Stimulated activated CD8-positive, alpha-beta memory T cell treated with anti-CD3 and anti-CD28 coated beads, Interleukin-2, amount 100 ng/mL, for 48 hours (primary cell): Measurements from ENCODE around the gene TIMM23.
"Not testable (repeated sequence)": the region's sequence is repeated elsewhere in the genome, so short reads cannot be mapped to it uniquely, and the experiment has no call there.

Experiments used
- DNase-seq, 2 donors: peaks; one replicate each; pipeline ENCODE4 v3.0.0-alpha.2; 2020; ENCODE audit warnings: low read depth in 2 of 2

Gene TIMM23, protein sequence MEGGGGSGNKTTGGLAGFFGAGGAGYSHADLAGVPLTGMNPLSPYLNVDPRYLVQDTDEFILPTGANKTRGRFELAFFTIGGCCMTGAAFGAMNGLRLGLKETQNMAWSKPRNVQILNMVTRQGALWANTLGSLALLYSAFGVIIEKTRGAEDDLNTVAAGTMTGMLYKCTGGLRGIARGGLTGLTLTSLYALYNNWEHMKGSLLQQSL

DNA sequence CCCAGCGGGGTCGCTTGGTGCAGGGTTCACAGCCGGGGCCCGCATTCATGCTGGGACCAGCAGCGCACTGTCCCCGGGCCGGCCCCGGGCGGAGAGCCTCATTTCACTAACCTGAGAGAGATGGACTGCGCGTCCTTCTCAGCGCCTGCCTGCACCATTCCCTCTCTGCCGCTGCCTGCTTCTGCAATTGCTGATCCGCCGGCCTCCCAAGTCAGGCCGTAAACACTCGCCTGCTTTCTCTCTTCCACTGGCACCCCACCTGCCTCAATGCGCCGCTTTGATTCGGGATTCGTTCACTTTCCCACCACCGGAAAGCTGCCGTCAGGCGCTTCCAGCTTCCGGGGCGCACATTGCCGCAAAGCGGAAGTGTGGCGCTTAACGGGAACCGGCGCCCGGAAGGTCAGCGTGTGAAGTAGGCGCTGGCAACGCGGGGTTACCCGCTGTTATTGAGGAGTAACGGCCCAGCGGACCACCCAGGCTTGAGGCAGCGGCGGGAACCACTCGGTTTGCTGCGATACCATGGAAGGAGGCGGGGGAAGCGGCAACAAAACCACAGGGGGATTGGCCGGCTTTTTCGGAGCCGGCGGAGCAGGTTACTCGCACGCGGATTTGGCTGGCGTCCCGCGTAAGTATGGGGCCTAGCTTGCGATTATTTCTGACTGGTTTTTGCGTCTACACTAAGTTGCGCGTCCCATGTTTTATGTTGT is at the start of gene TIMM23:
Gene TIMM23 (plus strand): TSS at position 384 of the 707 bp plus-strand sequence. CDS start 136 bp downstream, at position 520.
- DNase-seq: peak; percentile 69 to 83

GRCh38 chr10:45926790-45927189 is 45.5 kb upstream of the TIMM23 start:
- DNase-seq: not testable (repeated sequence)

- not testable (repeated sequence) for DNase-seq
These were observed 41.0 kb upstream of the TIMM23 start for GRCh38 chr10:45931305-45931704.

DNA sequence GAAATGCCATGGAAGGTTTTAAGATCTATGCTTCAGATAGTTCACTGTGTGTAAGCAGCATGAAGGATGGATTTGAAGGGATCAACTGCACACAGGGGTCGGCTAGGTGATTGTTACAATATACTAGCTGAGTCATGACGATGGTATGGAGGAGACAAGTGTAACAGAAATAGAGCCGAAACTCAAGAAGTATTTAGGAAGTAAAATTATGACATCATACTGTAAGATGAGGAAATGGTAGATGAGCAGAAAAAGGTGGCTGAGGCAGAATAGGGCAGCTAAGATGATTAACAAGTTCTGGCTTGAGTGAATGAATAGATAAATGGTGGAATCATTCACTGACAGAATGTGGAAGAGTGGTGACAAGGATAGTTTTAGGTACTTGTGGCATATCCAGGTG is 37.5 kb upstream of the TIMM23 start:
- DNase-seq: not testable (repeated sequence)

GRCh38 chr10:45939176-45939697 is 33.1 kb upstream of the TIMM23 start:
- not testable (repeated sequence) for DNase-seq

- DNase-seq: not testable (repeated sequence)
These were observed 31.1 kb upstream of the TIMM23 start for GRCh38 chr10:45941196-45941595.

DNA sequence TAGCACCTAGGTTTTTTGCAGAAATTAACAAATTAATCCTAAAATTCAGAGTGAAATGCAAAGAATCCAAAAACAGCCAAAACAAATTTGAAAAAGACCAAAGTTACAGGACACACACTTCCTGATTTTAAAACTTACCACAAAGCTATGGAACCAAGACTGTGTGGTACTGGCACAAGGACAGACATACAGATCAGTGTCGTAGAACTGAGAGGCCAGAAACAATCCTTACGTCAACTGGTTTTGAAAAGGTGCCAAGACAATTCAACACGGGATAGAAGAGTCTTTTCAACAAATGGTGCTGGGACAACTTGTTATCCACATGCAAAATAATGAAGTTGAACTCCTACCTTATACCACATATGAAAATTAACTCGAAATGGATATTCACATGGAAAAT is 26.8 kb upstream of the TIMM23 start:
- DNase-seq: not testable (repeated sequence)

DNA sequence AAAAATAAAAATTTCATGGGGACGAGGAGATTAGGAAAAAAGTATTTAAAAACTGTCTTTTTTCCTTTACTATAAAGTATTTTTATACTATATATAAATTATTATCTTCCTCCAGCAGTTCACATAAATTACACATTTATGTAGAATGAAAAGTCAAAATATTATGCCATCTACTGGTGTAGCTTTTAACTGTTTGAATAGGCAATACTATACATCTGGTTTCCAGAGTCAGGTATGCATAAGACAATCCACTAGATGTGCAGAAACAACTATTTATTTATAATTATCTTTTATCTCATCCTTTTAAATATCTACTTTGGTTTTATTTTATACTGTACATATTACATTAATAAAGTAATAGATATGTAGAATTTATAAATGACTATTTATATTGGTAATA is 24.9 kb upstream of the TIMM23 start:
- not testable (repeated sequence) for DNase-seq

GRCh38 chr10:45948801-45949200 is 23.5 kb upstream of the TIMM23 start:
- DNase-seq: not testable (repeated sequence)

DNA sequence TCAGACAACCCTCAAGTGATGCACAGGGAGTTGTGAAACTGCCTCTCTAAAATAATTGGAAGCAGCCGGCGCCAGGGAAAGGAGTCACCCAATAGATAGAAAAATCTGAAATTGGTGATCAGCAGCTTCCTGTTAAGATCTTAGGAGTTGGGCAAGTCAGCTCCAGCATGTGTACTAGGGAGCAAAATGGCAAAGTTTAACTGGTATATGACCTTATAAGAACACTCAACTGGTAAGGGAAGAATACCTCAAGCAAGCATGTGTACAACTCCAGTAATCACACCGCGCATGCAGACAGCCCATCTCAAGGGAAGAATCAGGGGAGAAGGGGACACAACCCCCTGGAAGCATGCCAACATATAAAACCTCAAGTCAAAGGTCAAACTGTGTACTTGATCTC is 17.9 kb upstream of the TIMM23 start:
- not testable (repeated sequence) for DNase-seq

DNA sequence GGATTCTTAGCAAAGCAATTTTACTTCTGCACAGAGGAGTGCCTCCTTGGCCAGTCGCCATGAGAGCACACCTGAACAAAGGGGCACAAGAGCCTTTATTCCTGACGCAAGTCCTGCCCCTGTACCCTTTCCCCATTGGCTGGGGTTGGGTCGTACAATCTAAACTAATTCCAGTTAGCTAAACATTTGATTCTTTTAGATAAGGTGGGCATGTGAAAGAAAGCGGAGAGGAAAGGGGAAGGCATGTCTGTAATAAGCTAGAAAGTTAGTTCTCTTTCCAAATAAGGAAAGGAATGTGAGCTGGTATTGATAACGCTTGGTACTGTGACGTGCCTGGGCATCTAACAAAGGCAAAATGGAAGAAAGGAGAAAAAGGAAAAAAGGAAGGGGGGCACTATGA is 15.7 kb upstream of the TIMM23 start:
- not testable (repeated sequence) for DNase-seq

GRCh38 chr10:45957928-45958327 is 14.4 kb upstream of the TIMM23 start:
- not testable (repeated sequence) for DNase-seq

DNA sequence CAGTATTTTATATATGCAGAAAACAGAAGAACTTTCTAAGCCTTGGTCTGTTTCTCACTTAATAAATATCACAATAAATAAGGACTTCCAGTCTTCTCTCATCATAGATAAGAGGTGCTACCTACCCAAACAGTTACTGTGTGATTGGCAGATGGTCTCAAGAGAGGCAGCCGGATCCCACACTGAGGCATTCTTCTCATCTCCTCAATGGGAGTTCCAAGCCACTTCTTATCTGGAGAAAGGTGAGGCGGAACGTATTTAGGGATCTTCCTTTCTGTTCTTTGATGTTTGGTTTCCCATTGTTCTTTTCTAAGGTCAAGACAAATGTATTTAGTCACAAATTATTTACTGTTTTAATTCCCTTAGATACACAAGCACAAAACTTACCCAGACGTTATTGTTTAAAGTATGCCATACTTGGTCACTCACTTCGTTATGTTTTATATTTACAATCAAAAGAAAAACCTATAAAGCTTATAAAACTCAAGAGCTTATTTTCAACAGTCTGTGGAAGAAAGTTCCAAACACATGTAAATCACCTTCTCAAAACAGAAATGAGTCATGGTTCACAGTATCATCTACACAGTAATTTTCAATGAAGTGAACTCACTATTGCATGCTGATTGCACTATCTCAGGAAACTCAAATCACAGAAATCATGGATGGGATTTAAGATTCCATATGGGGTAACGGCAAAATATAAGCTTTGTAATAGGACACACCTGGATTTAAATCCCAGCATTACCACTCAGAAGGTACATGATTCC is 9.4 kb upstream of the TIMM23 start:
- not testable (repeated sequence) for DNase-seq

DNA sequence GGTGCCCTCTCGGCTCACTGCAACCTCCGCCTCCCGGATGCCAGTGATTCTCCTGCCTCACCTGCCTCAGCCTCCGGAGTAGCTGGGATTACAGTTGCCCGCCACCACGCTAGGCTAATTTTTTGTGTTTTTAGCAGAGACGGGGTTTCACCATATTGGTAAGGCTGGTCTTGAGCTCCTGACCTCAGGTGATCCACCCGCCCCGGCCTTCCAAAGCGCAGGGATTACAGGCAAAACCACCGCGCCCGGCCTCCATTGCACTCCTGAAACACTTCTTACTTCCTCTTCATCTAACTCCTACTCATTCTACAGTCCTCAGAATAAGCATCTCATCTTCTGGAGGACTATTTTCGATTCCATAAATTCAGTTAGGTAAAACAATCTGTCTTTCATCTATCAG is 1.3 kb upstream of the TIMM23 start:
- DNase-seq: not testable (repeated sequence)

DNA sequence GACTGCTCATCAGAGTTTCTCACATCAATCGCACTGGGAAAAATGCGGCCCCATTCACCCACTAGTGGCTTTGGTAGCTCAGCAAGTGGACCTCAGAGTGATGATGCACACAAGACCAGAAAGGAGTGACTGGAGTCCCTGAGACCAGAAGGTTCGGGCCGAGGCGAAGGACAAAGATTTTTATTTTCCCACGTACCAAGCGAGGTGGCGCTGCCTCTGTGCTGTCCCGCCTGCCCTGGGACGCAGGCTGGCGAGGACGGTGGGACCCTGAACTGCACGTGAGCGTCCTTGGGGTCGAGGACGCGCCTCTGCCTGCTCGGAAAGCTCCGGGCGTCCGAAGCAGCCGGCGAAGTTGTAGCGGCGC is 565 bp upstream of the TIMM23 start:
- not testable (repeated sequence) for DNase-seq

DNA sequence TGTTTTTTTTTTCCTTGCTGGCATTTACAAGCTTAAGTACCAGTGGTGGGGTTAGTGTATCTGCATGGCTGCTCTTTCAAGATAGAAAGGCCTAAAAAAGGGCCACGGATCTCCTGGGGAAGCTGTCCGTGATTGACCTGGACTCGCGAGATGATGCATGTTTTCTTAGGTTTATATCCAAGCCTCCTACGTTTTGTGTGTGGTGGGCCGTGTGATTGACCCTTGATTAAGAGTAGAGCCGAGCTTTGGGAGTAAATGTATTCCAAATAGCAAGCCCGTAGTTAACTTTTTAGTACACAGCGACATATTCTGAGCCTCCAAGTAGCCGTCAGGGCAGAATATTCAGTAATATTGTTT is 502 bp downstream of the TIMM23 start:
- DNase-seq: not testable (repeated sequence)

GRCh38 chr10:45974041-45974440 is 1.8 kb downstream of the TIMM23 start:
- not testable (repeated sequence) for DNase-seq

- not testable (repeated sequence) for DNase-seq
These were observed 6.3 kb downstream of the TIMM23 start for GRCh38 chr10:45978554-45978953.

GRCh38 chr10:45981367-45981766 is 9.1 kb downstream of the TIMM23 start:
- not testable (repeated sequence) for DNase-seq

DNA sequence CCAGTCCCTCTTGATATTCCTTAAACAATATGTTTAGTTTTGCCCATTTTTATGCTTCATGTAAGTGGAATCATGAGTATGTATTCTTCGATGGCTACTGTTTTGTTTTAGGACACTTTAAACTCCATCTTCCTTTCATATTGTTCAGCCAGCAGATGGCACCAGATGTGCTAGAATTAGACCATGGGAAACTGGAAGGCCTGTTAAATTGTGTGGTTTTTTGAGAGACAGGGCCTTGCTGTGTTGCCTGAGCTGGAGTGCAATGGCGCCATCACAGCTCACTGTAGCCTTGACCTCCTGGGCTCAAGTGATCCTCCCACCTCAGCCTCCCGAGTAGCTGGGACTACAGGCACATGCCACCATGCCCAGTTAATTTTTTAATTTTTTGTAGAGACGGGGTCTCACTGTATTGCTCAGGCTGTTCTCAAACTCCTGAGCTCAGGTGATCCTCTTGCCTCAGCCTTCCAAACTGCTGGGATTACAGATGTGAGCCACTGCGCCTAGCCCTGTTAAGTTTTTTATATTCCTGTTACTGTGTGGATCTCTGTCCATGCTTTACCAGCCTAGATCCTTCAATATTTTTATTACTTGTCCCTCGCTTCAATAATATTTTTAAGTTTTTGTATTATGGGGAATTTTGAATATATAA is 11.4 kb downstream of the TIMM23 start:
- not testable (repeated sequence) for DNase-seq

DNA sequence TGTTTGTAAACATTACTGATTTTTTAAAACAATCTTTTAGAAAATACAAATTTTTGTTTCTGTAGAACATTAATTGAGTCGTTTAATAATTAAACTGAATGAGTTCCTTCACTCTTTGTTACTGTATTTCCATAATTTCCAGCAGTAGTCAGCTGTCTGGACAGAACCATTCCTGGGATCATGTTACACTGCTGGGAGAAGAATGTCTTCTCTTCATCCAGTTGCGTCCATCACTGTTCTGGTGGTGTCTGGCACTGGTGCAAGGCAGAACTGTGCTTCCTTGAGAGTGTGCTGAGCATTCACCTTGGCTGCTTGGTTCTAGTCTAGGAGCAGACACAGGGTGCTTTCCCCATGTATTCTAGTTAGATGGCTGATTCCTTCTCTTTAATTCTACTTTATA is 12.2 kb downstream of the TIMM23 start:
- not testable (repeated sequence) for DNase-seq

DNA sequence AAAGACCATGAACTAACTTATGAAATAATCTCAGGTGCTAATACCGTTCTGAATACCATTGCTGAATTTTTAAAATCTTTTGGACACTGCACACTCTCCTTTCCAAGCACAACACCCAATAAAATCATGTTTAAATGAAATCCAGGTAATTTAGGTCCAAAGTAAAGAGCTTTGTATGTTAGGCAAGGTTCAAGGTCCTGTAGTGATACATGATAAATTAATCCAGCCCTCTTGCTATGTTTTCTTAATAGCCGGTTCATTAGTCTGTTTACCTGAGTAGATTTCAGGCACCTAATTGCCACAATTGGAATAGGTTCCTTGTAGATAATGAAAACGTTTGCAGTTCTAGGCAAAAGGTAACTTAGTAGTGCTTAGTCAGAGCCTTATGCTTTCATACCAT is 13.3 kb downstream of the TIMM23 start:
- DNase-seq: not testable (repeated sequence)
